WTC11 (cell line): ENCODE measurements around the gene ADGRL3. TPM values are rescaled to one million over a fixed set of nuclear protein-coding genes. Genes with fewer than 3 reads are reported as not detected.

Source experiments
- ATAC-seq: fragments of 200-7000 bp; cut with Tn5 transposase; 2 replicates; pipeline ENCODE4 v1.10.0; 2021; ENCODE audit warnings: mild to moderate bottlenecking, moderate library complexity
- CTCF ChIA-PET: fragments of 300-600 bp; sonication (Branson Sonifier 250); formaldehyde crosslinking; loops from one replicate; lab custom pipeline; 2021; ENCODE audit warnings: antibody characterized with exemption; lab: Charles Lee
- POLR2A ChIA-PET: fragments of 350-600 bp; sonication (Branson Sonifier 250); formaldehyde crosslinking; loops from one replicate; lab custom pipeline; 2021; ENCODE audit warnings: antibody characterized with exemption; lab: Charles Lee
- DNase-seq: peaks from one replicate; pipeline ENCODE4 v3.0.0; 2021; ENCODE audit warnings: low spot score
- H3K27ac Mint-ChIP-seq: 2 replicates; pipeline ENCODE4 v1.8.0; 2021; ENCODE audit warnings: mixed read lengths
- H3K27me3 Mint-ChIP-seq: 2 replicates; pipeline ENCODE4 v1.8.0; 2021; ENCODE audit warnings: low read depth, mild to moderate bottlenecking, moderate library complexity, mixed read lengths
- H3K36me3 Mint-ChIP-seq: 2 replicates; pipeline ENCODE4 v1.8.0; 2021; ENCODE audit warnings: mixed read lengths
- H3K4me1 Mint-ChIP-seq: 2 replicates; pipeline ENCODE4 v1.8.0; 2022; ENCODE audit warnings: mixed read lengths
- H3K4me3 Mint-ChIP-seq: 2 replicates; pipeline ENCODE4 v1.8.0; 2021; ENCODE audit warnings: mild to moderate bottlenecking, moderate library complexity, mixed read lengths
- H3K9me3 Mint-ChIP-seq: 2 replicates; pipeline ENCODE4 v1.8.0; 2021; ENCODE audit warnings: mixed read lengths
- CREB1 ChIP-seq: sonication (generic); formaldehyde crosslinking; IDR thresholded peaks from 2 replicates; pipeline ENCODE4 v1.8.0; 2023; ENCODE audit warnings: mild to moderate bottlenecking, missing genetic modification reagents
- CREM ChIP-seq: sonication (generic); formaldehyde crosslinking; IDR thresholded peaks from 2 replicates; pipeline ENCODE4 v1.8.1; 2022; ENCODE audit warnings: mild to moderate bottlenecking, missing genetic modification reagents, moderate library complexity
- FOXK1 ChIP-seq: sonication (generic); formaldehyde crosslinking; IDR thresholded peaks from 2 replicates; pipeline ENCODE4 v1.8.0; 2022; ENCODE audit warnings: mild to moderate bottlenecking, moderate library complexity, missing genetic modification reagents
- FOXP1 ChIP-seq: sonication (generic); formaldehyde crosslinking; IDR thresholded peaks from 2 replicates; pipeline ENCODE4 v1.8.0; 2022; ENCODE audit warnings: missing genetic modification reagents, mild to moderate bottlenecking, moderate library complexity, borderline replicate concordance
- JAZF1 ChIP-seq: fragments of 250-450 bp; sonication (Bioruptor Pico); IDR thresholded peaks from 2 replicates; pipeline ENCODE4 v1.9.0; 2021; ENCODE audit warnings: moderate library complexity, mild to moderate bottlenecking, inconsistent platforms
- JUN ChIP-seq: sonication (generic); formaldehyde crosslinking; IDR thresholded peaks from 2 replicates; pipeline ENCODE4 v1.8.0; 2023; ENCODE audit warnings: mild to moderate bottlenecking, missing genetic modification reagents
- NFYB ChIP-seq: sonication (generic); formaldehyde crosslinking; conservative IDR thresholded peaks from 2 replicates; pipeline ENCODE4 v1.8.0; 2022; ENCODE audit warnings: low read depth, missing genetic modification reagents
- NR1H2 ChIP-seq: sonication (generic); formaldehyde crosslinking; IDR thresholded peaks from 2 replicates; pipeline ENCODE4 v1.9.0; 2021; ENCODE audit warnings: mild to moderate bottlenecking, moderate library complexity, missing genetic modification reagents
- TCF7 ChIP-seq: sonication (generic); formaldehyde crosslinking; IDR thresholded peaks from 2 replicates; pipeline ENCODE4 v1.8.0; 2022; ENCODE audit warnings: mild to moderate bottlenecking, low read depth, missing genetic modification reagents, moderate library complexity
- TEAD1 ChIP-seq: sonication (generic); formaldehyde crosslinking; IDR thresholded peaks from 2 replicates; pipeline ENCODE4 v1.8.0; 2022; ENCODE audit warnings: mild to moderate bottlenecking, missing genetic modification reagents
- TP53 ChIP-seq: sonication (generic); formaldehyde crosslinking; IDR thresholded peaks from 2 replicates; pipeline ENCODE4 v1.8.1; 2023; ENCODE audit warnings: mild to moderate bottlenecking, missing genetic modification reagents
- ZNF138 ChIP-seq: sonication (generic); formaldehyde crosslinking; conservative IDR thresholded peaks from 2 replicates; pipeline ENCODE4 v1.8.1; 2022; ENCODE audit warnings: mild to moderate bottlenecking, moderate library complexity, missing genetic modification reagents
- ZNF232 ChIP-seq: sonication (generic); formaldehyde crosslinking; IDR thresholded peaks from 2 replicates; pipeline ENCODE4 v1.8.0; 2022; ENCODE audit warnings: mild to moderate bottlenecking, missing genetic modification reagents
- ZNF263 ChIP-seq: sonication (generic); formaldehyde crosslinking; IDR thresholded peaks from 2 replicates; pipeline ENCODE4 v1.8.1; 2022; ENCODE audit warnings: low read depth, mild to moderate bottlenecking, moderate library complexity, missing genetic modification reagents
- ZNF416 ChIP-seq: fragments of 250-450 bp; sonication (Bioruptor Pico); IDR thresholded peaks from 2 replicates; pipeline ENCODE4 v1.9.0; 2021; ENCODE audit warnings: mild to moderate bottlenecking, inconsistent platforms
- total RNA-seq: library from RNA; stranded (reverse); gene quantifications from 3 replicates; pipeline ENCODE4 v1.2.3, GENCODE V29; 2021
- TF ChIP-seq, protein P1 (sequence below): sonication (generic); formaldehyde crosslinking; conservative IDR thresholded peaks from 2 replicates; pipeline ENCODE4 v1.8.1; 2023; ENCODE audit warnings: mild to moderate bottlenecking, low read depth, missing genetic modification reagents, moderate library complexity
- TF ChIP-seq, protein P2 (sequence below): fragments of 200-600 bp; IDR thresholded peaks from 2 replicates; pipeline ENCODE4 v1.8.0; 2022; ENCODE audit warnings: antibody characterized with exemption
- TF ChIP-seq, protein P3 (sequence below): sonication (generic); formaldehyde crosslinking; IDR thresholded peaks from 2 replicates; pipeline ENCODE4 v1.8.1; 2023; ENCODE audit warnings: mild to moderate bottlenecking, missing genetic modification reagents, moderate library complexity
- TF ChIP-seq, protein P4 (sequence below): sonication (generic); formaldehyde crosslinking; IDR thresholded peaks from 2 replicates; pipeline ENCODE4 v1.8.0; 2022; ENCODE audit warnings: mild to moderate bottlenecking, missing genetic modification reagents
- TF ChIP-seq, protein P5 (sequence below): sonication (generic); formaldehyde crosslinking; IDR thresholded peaks from 2 replicates; pipeline ENCODE4 v1.8.1; 2023; ENCODE audit warnings: mild to moderate bottlenecking, missing genetic modification reagents
- TF ChIP-seq, protein P6 (sequence below): sonication (generic); formaldehyde crosslinking; IDR thresholded peaks from 2 replicates; pipeline ENCODE4 v1.8.1; 2022; ENCODE audit warnings: missing genetic modification reagents, borderline replicate concordance
- TF ChIP-seq, protein P7 (sequence below): sonication (generic); formaldehyde crosslinking; IDR thresholded peaks from 2 replicates; pipeline ENCODE4 v1.8.1; 2023; ENCODE audit warnings: mild to moderate bottlenecking, missing genetic modification reagents, moderate library complexity
- TF ChIP-seq, protein P8 (sequence below): sonication (generic); formaldehyde crosslinking; IDR thresholded peaks from 2 replicates; pipeline ENCODE4 v1.8.1; 2022; ENCODE audit warnings: low read depth, mild to moderate bottlenecking, moderate library complexity, missing genetic modification reagents, borderline replicate concordance

ADGRL3 gene
- total RNA-seq, 1 experiment from 2014 or later: 8.7 TPM

DNA sequence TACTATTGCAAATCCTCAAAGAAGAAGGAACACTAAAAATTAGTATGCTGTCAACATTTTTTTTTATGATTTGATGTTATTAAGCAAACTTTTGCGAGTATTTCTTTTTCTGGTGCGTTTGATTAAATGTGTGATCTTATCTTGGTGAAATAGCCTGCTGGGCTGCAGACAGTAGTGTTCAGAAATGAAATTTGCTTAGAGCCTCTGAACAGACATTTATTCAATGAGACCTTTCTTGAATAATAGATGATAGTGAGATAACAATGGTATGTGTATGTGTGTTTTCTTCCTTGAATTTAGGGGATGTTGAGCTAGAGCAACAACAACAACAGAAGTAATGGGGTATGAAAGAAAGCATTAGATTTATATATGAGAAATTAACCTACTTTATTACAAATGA is 12.7 kb downstream of the ADGRL3 start:
- Mint-ChIP-seq H3K27me3 (no peaks in the 10 kb centered on the region), H3K27ac (no peak overlapping the region), H3K4me1 (peaks cover 22% of the 10 kb centered on the region), H3K4me3 (no peak overlapping the region), H3K9me3 (no peaks in the 10 kb centered on the region), H3K36me3 (no peaks in the 10 kb centered on the region; the same call in 1 of the 2 replicates)
- DNase-seq (no peak), ATAC-seq (no peak)
- TF ChIP-seq ZNF232 (CRISPR knock-in tag): no peak
- no peak for TF ChIP-seq JAZF1 (CRISPR knock-in tag)
- TF ChIP-seq, protein P1, sequence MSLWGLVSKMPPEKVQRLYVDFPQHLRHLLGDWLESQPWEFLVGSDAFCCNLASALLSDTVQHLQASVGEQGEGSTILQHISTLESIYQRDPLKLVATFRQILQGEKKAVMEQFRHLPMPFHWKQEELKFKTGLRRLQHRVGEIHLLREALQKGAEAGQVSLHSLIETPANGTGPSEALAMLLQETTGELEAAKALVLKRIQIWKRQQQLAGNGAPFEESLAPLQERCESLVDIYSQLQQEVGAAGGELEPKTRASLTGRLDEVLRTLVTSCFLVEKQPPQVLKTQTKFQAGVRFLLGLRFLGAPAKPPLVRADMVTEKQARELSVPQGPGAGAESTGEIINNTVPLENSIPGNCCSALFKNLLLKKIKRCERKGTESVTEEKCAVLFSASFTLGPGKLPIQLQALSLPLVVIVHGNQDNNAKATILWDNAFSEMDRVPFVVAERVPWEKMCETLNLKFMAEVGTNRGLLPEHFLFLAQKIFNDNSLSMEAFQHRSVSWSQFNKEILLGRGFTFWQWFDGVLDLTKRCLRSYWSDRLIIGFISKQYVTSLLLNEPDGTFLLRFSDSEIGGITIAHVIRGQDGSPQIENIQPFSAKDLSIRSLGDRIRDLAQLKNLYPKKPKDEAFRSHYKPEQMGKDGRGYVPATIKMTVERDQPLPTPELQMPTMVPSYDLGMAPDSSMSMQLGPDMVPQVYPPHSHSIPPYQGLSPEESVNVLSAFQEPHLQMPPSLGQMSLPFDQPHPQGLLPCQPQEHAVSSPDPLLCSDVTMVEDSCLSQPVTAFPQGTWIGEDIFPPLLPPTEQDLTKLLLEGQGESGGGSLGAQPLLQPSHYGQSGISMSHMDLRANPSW (CRISPR knock-in tag): no peak
- TF ChIP-seq CREM (CRISPR knock-in tag): no peak
- TF ChIP-seq JUN (CRISPR knock-in tag): no peak
- CTCF ChIA-PET: no interaction called here
- POLR2A ChIA-PET: no interaction called here

DNA sequence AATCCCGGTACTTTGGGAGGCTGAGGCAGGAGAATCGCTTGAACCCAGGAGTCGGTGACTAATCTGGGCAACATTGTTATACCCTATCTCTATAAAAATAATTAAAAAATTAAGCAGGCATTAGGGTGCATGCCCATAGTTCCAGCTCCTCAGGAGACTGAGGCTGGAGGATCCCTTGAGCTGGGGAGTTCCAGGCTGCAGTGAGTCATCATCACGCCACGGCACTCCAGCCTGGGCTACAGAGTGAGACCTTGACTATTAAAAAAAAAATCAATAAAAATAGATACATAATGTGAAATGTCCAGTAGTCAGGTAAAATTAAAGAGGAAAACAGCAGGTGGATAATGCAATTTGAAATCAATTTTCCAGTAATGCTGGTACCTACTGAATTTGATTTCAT is 14.6 kb downstream of the ADGRL3 start:
- peaks cover 15% of the 10 kb centered on the region for H3K4me1 Mint-ChIP-seq
- no peaks in the 10 kb centered on the region for H3K36me3 Mint-ChIP-seq
- no peak overlapping the region for H3K27ac Mint-ChIP-seq
- ATAC-seq: no peak
- H3K9me3 Mint-ChIP-seq: no peaks in the 10 kb centered on the region
- no peak for TF ChIP-seq TCF7
- TF ChIP-seq, protein P2, sequence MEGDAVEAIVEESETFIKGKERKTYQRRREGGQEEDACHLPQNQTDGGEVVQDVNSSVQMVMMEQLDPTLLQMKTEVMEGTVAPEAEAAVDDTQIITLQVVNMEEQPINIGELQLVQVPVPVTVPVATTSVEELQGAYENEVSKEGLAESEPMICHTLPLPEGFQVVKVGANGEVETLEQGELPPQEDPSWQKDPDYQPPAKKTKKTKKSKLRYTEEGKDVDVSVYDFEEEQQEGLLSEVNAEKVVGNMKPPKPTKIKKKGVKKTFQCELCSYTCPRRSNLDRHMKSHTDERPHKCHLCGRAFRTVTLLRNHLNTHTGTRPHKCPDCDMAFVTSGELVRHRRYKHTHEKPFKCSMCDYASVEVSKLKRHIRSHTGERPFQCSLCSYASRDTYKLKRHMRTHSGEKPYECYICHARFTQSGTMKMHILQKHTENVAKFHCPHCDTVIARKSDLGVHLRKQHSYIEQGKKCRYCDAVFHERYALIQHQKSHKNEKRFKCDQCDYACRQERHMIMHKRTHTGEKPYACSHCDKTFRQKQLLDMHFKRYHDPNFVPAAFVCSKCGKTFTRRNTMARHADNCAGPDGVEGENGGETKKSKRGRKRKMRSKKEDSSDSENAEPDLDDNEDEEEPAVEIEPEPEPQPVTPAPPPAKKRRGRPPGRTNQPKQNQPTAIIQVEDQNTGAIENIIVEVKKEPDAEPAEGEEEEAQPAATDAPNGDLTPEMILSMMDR: no peak
- no peak for TF ChIP-seq FOXK1 (CRISPR knock-in tag)
- no peak for TF ChIP-seq NR1H2
- TF ChIP-seq, protein P3, sequence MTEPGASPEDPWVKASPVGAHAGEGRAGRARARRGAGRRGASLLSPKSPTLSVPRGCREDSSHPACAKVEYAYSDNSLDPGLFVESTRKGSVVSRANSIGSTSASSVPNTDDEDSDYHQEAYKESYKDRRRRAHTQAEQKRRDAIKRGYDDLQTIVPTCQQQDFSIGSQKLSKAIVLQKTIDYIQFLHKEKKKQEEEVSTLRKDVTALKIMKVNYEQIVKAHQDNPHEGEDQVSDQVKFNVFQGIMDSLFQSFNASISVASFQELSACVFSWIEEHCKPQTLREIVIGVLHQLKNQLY (CRISPR knock-in tag): no peak
- TF ChIP-seq, protein P4, sequence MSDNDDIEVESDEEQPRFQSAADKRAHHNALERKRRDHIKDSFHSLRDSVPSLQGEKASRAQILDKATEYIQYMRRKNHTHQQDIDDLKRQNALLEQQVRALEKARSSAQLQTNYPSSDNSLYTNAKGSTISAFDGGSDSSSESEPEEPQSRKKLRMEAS: no peak
- TF ChIP-seq, protein P5, sequence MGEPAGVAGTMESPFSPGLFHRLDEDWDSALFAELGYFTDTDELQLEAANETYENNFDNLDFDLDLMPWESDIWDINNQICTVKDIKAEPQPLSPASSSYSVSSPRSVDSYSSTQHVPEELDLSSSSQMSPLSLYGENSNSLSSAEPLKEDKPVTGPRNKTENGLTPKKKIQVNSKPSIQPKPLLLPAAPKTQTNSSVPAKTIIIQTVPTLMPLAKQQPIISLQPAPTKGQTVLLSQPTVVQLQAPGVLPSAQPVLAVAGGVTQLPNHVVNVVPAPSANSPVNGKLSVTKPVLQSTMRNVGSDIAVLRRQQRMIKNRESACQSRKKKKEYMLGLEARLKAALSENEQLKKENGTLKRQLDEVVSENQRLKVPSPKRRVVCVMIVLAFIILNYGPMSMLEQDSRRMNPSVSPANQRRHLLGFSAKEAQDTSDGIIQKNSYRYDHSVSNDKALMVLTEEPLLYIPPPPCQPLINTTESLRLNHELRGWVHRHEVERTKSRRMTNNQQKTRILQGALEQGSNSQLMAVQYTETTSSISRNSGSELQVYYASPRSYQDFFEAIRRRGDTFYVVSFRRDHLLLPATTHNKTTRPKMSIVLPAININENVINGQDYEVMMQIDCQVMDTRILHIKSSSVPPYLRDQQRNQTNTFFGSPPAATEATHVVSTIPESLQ: no peak
- TF ChIP-seq TEAD1 (CRISPR knock-in tag): no peak
- TF ChIP-seq FOXP1 (CRISPR knock-in tag): no peak
- TF ChIP-seq TP53 (CRISPR knock-in tag): no peak
- TF ChIP-seq, protein P6, sequence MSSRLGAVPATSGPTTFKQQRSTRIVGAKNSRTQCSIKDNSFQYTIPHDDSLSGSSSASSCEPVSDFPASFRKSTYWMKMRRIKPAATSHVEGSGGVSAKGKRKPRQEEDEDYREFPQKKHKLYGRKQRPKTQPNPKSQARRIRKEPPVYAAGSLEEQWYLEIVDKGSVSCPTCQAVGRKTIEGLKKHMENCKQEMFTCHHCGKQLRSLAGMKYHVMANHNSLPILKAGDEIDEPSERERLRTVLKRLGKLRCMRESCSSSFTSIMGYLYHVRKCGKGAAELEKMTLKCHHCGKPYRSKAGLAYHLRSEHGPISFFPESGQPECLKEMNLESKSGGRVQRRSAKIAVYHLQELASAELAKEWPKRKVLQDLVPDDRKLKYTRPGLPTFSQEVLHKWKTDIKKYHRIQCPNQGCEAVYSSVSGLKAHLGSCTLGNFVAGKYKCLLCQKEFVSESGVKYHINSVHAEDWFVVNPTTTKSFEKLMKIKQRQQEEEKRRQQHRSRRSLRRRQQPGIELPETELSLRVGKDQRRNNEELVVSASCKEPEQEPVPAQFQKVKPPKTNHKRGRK (CRISPR knock-in tag): no peak
- TF ChIP-seq ZNF416 (CRISPR knock-in tag): no peak
- TF ChIP-seq JUN (CRISPR knock-in tag): no peak
- TF ChIP-seq ZNF138 (CRISPR knock-in tag): no peak
- TF ChIP-seq ZNF263: no peak
- no peak for TF ChIP-seq CREB1 (CRISPR knock-in tag)
- TF ChIP-seq, protein P7, sequence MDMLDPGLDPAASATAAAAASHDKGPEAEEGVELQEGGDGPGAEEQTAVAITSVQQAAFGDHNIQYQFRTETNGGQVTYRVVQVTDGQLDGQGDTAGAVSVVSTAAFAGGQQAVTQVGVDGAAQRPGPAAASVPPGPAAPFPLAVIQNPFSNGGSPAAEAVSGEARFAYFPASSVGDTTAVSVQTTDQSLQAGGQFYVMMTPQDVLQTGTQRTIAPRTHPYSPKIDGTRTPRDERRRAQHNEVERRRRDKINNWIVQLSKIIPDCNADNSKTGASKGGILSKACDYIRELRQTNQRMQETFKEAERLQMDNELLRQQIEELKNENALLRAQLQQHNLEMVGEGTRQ (CRISPR knock-in tag): no peak
- TF ChIP-seq, protein P8, sequence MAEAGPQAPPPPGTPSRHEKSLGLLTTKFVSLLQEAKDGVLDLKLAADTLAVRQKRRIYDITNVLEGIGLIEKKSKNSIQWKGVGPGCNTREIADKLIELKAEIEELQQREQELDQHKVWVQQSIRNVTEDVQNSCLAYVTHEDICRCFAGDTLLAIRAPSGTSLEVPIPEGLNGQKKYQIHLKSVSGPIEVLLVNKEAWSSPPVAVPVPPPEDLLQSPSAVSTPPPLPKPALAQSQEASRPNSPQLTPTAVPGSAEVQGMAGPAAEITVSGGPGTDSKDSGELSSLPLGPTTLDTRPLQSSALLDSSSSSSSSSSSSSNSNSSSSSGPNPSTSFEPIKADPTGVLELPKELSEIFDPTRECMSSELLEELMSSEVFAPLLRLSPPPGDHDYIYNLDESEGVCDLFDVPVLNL: no peak
- no peak for TF ChIP-seq NFYB (CRISPR knock-in tag)
- H3K27me3 Mint-ChIP-seq: no peaks in the 10 kb centered on the region
- DNase-seq: no peak
- ChIA-PET POLR2A (no interaction called here), CTCF (no interaction called here)
- H3K4me3 Mint-ChIP-seq: no peak overlapping the region
